ENCODE results near the gene ERGIC2.

The ERGIC2 gene

GRCh38 chr12:29374012-29374411 lies 7.0 kb downstream of the ERGIC2 start:
- no peaks in the 10 kb centered on the region for H3K4me1 ChIP-seq (ENCODE audit: control insufficient read depth, insufficient read depth, low read length)
- TF ChIP-seq MYNN (tag by site-specific recombination; IDR thresholded peaks at IDR 0.05; ENCODE audit: borderline replicate concordance) (no peak), ZNF23 (tag by site-specific recombination; IDR thresholded peaks at IDR 0.05; ENCODE audit: borderline replicate concordance) (no peak), HOXA7 (CRISPR knock-in tag; IDR thresholded peaks at IDR 0.05; ENCODE audit: borderline replicate concordance) (no peak), PRDM1 (tag by site-specific recombination; IDR thresholded peaks at IDR 0.05) (0 out of 2 replicates have a peak, but pooled peaks have one; percentile 16), ZNF211 (tag by site-specific recombination; IDR thresholded peaks at IDR 0.05; ENCODE audit: low read depth) (no peak), ZNF843 (tag by site-specific recombination; IDR thresholded peaks at IDR 0.05) (no peak), ZNF112 (tag by site-specific recombination; IDR thresholded peaks at IDR 0.05) (no peak), ZSCAN18 (tag by site-specific recombination; IDR thresholded peaks at IDR 0.05) (no peak)
- no peak overlapping the region for H3K4me3 ChIP-seq (ENCODE audit: low read depth, low read length)
- ChIA-PET POLR2A (no interaction called here), CTCF (no interaction called here)
- H3K9me3 ChIP-seq (ENCODE audit: control insufficient read depth, insufficient read depth, low read depth, low read length) = no peaks in the 10 kb centered on the region
- no peak overlapping the region for H3K27ac ChIP-seq (ENCODE audit: extremely low read depth, low read depth, low read length)
- peaks cover 18 to 25% of the 10 kb centered on the region in 2 experiments for H3K36me3 ChIP-seq (ENCODE audit: control insufficient read depth in 2 of 2, insufficient read depth in 1 of 2, low read length in 2 of 2)

DNA sequence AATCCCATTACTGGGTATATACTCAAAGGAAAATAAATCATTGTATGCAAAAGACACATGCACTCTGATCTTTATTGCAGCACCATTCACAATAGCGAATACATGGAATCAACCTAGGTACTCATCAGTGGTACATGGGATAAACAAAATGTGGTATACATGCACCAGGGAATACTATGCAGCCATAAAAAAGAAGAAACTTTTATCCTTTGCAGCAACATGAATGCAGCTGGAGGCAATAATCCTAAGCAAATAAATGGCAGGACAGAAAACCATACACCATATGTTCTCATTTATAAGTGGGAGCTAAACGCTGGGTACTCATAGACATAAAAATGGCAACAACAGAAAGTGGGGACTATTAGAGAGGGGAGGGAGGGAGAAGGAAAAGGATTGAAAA lies 15.9 kb downstream of the ERGIC2 start:
- H3K9me3 ChIP-seq (ENCODE audit: control insufficient read depth, insufficient read depth, low read depth, low read length) = no peaks in the 10 kb centered on the region
- peaks cover 38 to 42% of the 10 kb centered on the region in 2 experiments for H3K36me3 ChIP-seq (ENCODE audit: control insufficient read depth in 2 of 2, insufficient read depth in 1 of 2, low read length in 2 of 2)
- TF ChIP-seq ZNF571 (tag by site-specific recombination; IDR thresholded peaks at IDR 0.05) (no peak), ZNF791 (tag by site-specific recombination; IDR thresholded peaks at IDR 0.05) (no peak), ZNF146 (tag by site-specific recombination; IDR thresholded peaks at IDR 0.05) (peak; percentile 91), ZNF488 (tag by site-specific recombination; IDR thresholded peaks at IDR 0.05) (no peak), ZNF558 (tag by site-specific recombination; IDR thresholded peaks at IDR 0.05) (no peak), ZEB2 (tag by site-specific recombination; IDR thresholded peaks at IDR 0.05) (no peak), ZNF449 (tag by site-specific recombination; IDR thresholded peaks at IDR 0.05) (no peak), MZF1 (tag by site-specific recombination; IDR thresholded peaks at IDR 0.05; ENCODE audit: borderline replicate concordance) (0 out of 2 replicates have a peak, but pooled peaks have one; percentile 28), ZBTB1 (tag by site-specific recombination; IDR thresholded peaks at IDR 0.05) (no peak), ZNF335 (tag by site-specific recombination; conservative IDR thresholded peaks at IDR 0.05) (no peak), ZNF792 (tag by site-specific recombination; IDR thresholded peaks at IDR 0.05) (no peak), HIC1 (tag by site-specific recombination; IDR thresholded peaks at IDR 0.05) (no peak), ZNF707 (tag by site-specific recombination; IDR thresholded peaks at IDR 0.05) (no peak), ZNF280D (tag by site-specific recombination; IDR thresholded peaks at IDR 0.05) (peak; percentile 57; the same call in 1 of the 2 replicates), BCL11A (tag by site-specific recombination; IDR thresholded peaks at IDR 0.05; ENCODE audit: low read depth) (no peak), PBX3 (CRISPR knock-in tag; IDR thresholded peaks at IDR 0.05) (no peak)
- CTCF ChIA-PET = no interaction called here
- H3K4me1 ChIP-seq (ENCODE audit: control insufficient read depth, insufficient read depth, low read length) = no peaks in the 10 kb centered on the region
- no peak overlapping the region for H3K4me3 ChIP-seq (ENCODE audit: low read depth, low read length)
- no peak overlapping the region for H3K27ac ChIP-seq (ENCODE audit: extremely low read depth, low read depth, low read length)
- POLR2A ChIA-PET = no interaction called here
